ENCODE results near the gene TENM3. TPM values are rescaled to one million over a fixed set of nuclear protein-coding genes. Genes with fewer than 3 reads are reported as not detected.

Gene TENM3
- total RNA-seq, 1 experiment from 2014 or later, result 71.0 TPM

- Mint-ChIP-seq H3K27ac (no peak overlapping the region), H3K4me3 (no peak overlapping the region), H3K36me3 (no peaks in the 10 kb centered on the region; the same call in none of the 2 replicates), H3K4me1 (peaks cover 32% of the 10 kb centered on the region), H3K27me3 (ENCODE audit: low read depth) (no peaks in the 10 kb centered on the region), H3K9me3 (no peaks in the 10 kb centered on the region)
- no peak for ATAC-seq
- TF ChIP-seq ZNF425 (CRISPR knock-in tag; conservative IDR thresholded peaks at IDR 0.05) (no peak), ZNF281 (CRISPR knock-in tag; IDR thresholded peaks at IDR 0.05) (no peak), SP1 (CRISPR knock-in tag; conservative IDR thresholded peaks at IDR 0.05) (no peak), ZNF396 (CRISPR knock-in tag; IDR thresholded peaks at IDR 0.05; ENCODE audit: borderline replicate concordance) (no peak), MLX (CRISPR knock-in tag; IDR thresholded peaks at IDR 0.05) (no peak), ATF1 (CRISPR knock-in tag; IDR thresholded peaks at IDR 0.05) (no peak), EMX1 (CRISPR knock-in tag; IDR thresholded peaks at IDR 0.05) (no peak), ZNF416 (CRISPR knock-in tag; IDR thresholded peaks at IDR 0.05) (no peak), MXD4 (CRISPR knock-in tag; IDR thresholded peaks at IDR 0.05; ENCODE audit: borderline replicate concordance) (no peak), ZNF219 (CRISPR knock-in tag; IDR thresholded peaks at IDR 0.05; ENCODE audit: borderline replicate concordance) (no peak)
- ChIA-PET CTCF (no interaction called here), POLR2A (no interaction called here)
- DNase-seq (ENCODE audit: low spot score), result no peak
Measured at GRCh38 chr4:182325397-182325796, 82.2 kb downstream of the TENM3 start.

GRCh38 chr4:182325848-182326255, 82.7 kb downstream of the TENM3 start:
- H3K27ac Mint-ChIP-seq, result no peak overlapping the region
- CTCF ChIA-PET, result interaction anchor here (0.6 kb wide), 1 partner anchor 1665 kb away, joined by 5 read pairs; no protein-coding TSS in a partner anchor
- TF ChIP-seq GABPB1 (CRISPR knock-in tag; IDR thresholded peaks at IDR 0.05) (no peak), ATF3 (CRISPR knock-in tag; conservative IDR thresholded peaks at IDR 0.05) (no peak), ZBTB43 (CRISPR knock-in tag; IDR thresholded peaks at IDR 0.05) (no peak), IRF1 (CRISPR knock-in tag; IDR thresholded peaks at IDR 0.05) (no peak), MXD4 (CRISPR knock-in tag; IDR thresholded peaks at IDR 0.05; ENCODE audit: borderline replicate concordance) (no peak), ZNF512 (CRISPR knock-in tag; IDR thresholded peaks at IDR 0.05; ENCODE audit: borderline replicate concordance) (no peak), ZNF396 (CRISPR knock-in tag; IDR thresholded peaks at IDR 0.05; ENCODE audit: borderline replicate concordance) (no peak), TP53 (CRISPR knock-in tag; IDR thresholded peaks at IDR 0.05) (no peak), RELA (CRISPR knock-in tag; IDR thresholded peaks at IDR 0.05; ENCODE audit: borderline replicate concordance) (no peak), ZNF532 (CRISPR knock-in tag; IDR thresholded peaks at IDR 0.05; ENCODE audit: borderline replicate concordance) (no peak)

More at GRCh38 chr4:182325848-182326255, 82.7 kb downstream of the TENM3 start:
- Mint-ChIP-seq H3K4me3 (no peak overlapping the region), H3K9me3 (no peaks in the 10 kb centered on the region), H3K36me3 (no peaks in the 10 kb centered on the region; the same call in none of the 2 replicates), H3K27me3 (ENCODE audit: low read depth) (no peaks in the 10 kb centered on the region), H3K4me1 (peaks cover 33% of the 10 kb centered on the region)
- POLR2A ChIA-PET, result no interaction called here
- ATAC-seq, result no peak
- no peak for DNase-seq (ENCODE audit: low spot score)
